Measurements from ENCODE around the gene UBE2B. TPM values are rescaled to one million over a fixed set of nuclear protein-coding genes. Genes with fewer than 3 reads are reported as not detected.
"Not testable (repeated sequence)": the region's sequence is repeated elsewhere in the genome, so short reads cannot be mapped to it uniquely, and the experiment has no call there.

UBE2B gene
- polyA plus RNA-seq, 1 donor from 2014 or later: 128 TPM

- H3K9me2 ChIP-seq (ENCODE audit: insufficient read depth, low read length): no peaks in the 10 kb centered on the region
- no peak overlapping the region for H3K4me2 ChIP-seq (ENCODE audit: low read length)
- peak overlapping the region; percentile 20 for H3K4me3 ChIP-seq (ENCODE audit: low read length)
- peaks cover 69% of the 10 kb centered on the region for H3K79me2 ChIP-seq (replicated peaks; ENCODE audit: insufficient read depth, low read length)
- no peaks in the 10 kb centered on the region for H3K36me3 ChIP-seq (ENCODE audit: insufficient read depth, low read length)
- H4K20me1 ChIP-seq (ENCODE audit: insufficient read depth): peaks cover 4% of the 10 kb centered on the region
- no peak for TF ChIP-seq MXI1 (conservative IDR thresholded peaks at IDR 0.05; ENCODE audit: poor library complexity, severe bottlenecking)
- no peak for TF ChIP-seq EZH2 (IDR thresholded peaks at IDR 0.05; ENCODE audit: borderline replicate concordance, insufficient read depth, low read length, poor library complexity, severe bottlenecking)
- TF ChIP-seq SMC3 (conservative IDR thresholded peaks at IDR 0.05; ENCODE audit: poor library complexity): no peak
- no peak for TF ChIP-seq TAF1 (IDR thresholded peaks at IDR 0.05; ENCODE audit: low read depth)
- TF ChIP-seq EP300 (conservative IDR thresholded peaks at IDR 0.05; ENCODE audit: poor library complexity, severe bottlenecking): no peak
- no peak for TF ChIP-seq RAD21 (conservative IDR thresholded peaks at IDR 0.05)
- TF ChIP-seq POLR2AphosphoS5 (IDR thresholded peaks at IDR 0.05): no peak
- no peaks in the 10 kb centered on the region for H3K27me3 ChIP-seq (ENCODE audit: insufficient read depth, low read depth, low read length)
- no peak overlapping the region for H3K27ac ChIP-seq (ENCODE audit: low read length)
- no peak overlapping the region for H2AFZ ChIP-seq (ENCODE audit: low read depth, low read length)
- H3K9me3 ChIP-seq (ENCODE audit: low read length): no peaks in the 10 kb centered on the region
- H3K9ac ChIP-seq (ENCODE audit: low read length): no peak overlapping the region
- H3F3A ChIP-seq (ENCODE audit: insufficient read depth, low read length, poor library complexity, severe bottlenecking): no peaks in the 10 kb centered on the region
Measured at GRCh38 chr5:134374232-134374631, 2.9 kb downstream of the UBE2B start.

- no peak overlapping the region for H2AFZ ChIP-seq (ENCODE audit: low read depth, low read length)
- H3F3A ChIP-seq (ENCODE audit: insufficient read depth, low read length, poor library complexity, severe bottlenecking): no peaks in the 10 kb centered on the region
- no peak overlapping the region for H3K4me2 ChIP-seq (ENCODE audit: low read length)
- no peaks in the 10 kb centered on the region for H3K9me2 ChIP-seq (ENCODE audit: insufficient read depth, low read length)
- H3K27ac ChIP-seq (ENCODE audit: low read length): no peak overlapping the region
- peaks cover 4% of the 10 kb centered on the region for H4K20me1 ChIP-seq (ENCODE audit: insufficient read depth)
- H3K4me3 ChIP-seq (ENCODE audit: low read length): no peak overlapping the region
- no peak for TF ChIP-seq EP300 (conservative IDR thresholded peaks at IDR 0.05; ENCODE audit: poor library complexity, severe bottlenecking)
- no peak for TF ChIP-seq TAF1 (IDR thresholded peaks at IDR 0.05; ENCODE audit: low read depth)
- no peak for TF ChIP-seq REST (IDR thresholded peaks at IDR 0.05; ENCODE audit: borderline replicate concordance)
- TF ChIP-seq POLR2AphosphoS5 (IDR thresholded peaks at IDR 0.05): no peak
- no peak for TF ChIP-seq CTCF (IDR thresholded peaks at IDR 0.05; ENCODE audit: poor library complexity, severe bottlenecking)
- no peak for TF ChIP-seq SMC3 (conservative IDR thresholded peaks at IDR 0.05; ENCODE audit: poor library complexity)
- no peak for TF ChIP-seq EZH2 (IDR thresholded peaks at IDR 0.05; ENCODE audit: borderline replicate concordance, insufficient read depth, low read length, poor library complexity, severe bottlenecking)
- no peak for TF ChIP-seq RAD21 (conservative IDR thresholded peaks at IDR 0.05)
- no peak for TF ChIP-seq MXI1 (conservative IDR thresholded peaks at IDR 0.05; ENCODE audit: poor library complexity, severe bottlenecking)
- H3K9me3 ChIP-seq (ENCODE audit: low read length): no peaks in the 10 kb centered on the region
- no peak overlapping the region for H3K9ac ChIP-seq (ENCODE audit: low read length)
- no peaks in the 10 kb centered on the region for H3K36me3 ChIP-seq (ENCODE audit: insufficient read depth, low read length)
- H3K27me3 ChIP-seq (ENCODE audit: insufficient read depth, low read depth, low read length): no peaks in the 10 kb centered on the region
- peaks cover 34% of the 10 kb centered on the region for H3K79me2 ChIP-seq (replicated peaks; ENCODE audit: insufficient read depth, low read length)
Measured at GRCh38 chr5:134380346-134380745, 9.0 kb downstream of the UBE2B start.

GRCh38 chr5:134382204-134382603 is 10.8 kb downstream of the UBE2B start:
- peaks cover 20% of the 10 kb centered on the region for H3K79me2 ChIP-seq (replicated peaks; ENCODE audit: insufficient read depth, low read length)

More at GRCh38 chr5:134382204-134382603, 10.8 kb downstream of the UBE2B start:
- not testable (repeated sequence) for H2AFZ ChIP-seq (ENCODE audit: low read depth, low read length); H3K27ac ChIP-seq (ENCODE audit: low read length); H3K27me3 ChIP-seq (ENCODE audit: insufficient read depth, low read depth, low read length); H3K4me3 ChIP-seq (ENCODE audit: low read length); H3K9ac ChIP-seq (ENCODE audit: low read length); H3K36me3 ChIP-seq (ENCODE audit: insufficient read depth, low read length); H4K20me1 ChIP-seq (ENCODE audit: insufficient read depth); H3F3A ChIP-seq (ENCODE audit: insufficient read depth, low read length, poor library complexity, severe bottlenecking); H3K4me2 ChIP-seq (ENCODE audit: low read length); H3K9me2 ChIP-seq (ENCODE audit: insufficient read depth, low read length); H3K9me3 ChIP-seq (ENCODE audit: low read length)
